ENCODE measurements around the gene PAFAH1B2. TPM values are rescaled to one million over a fixed set of nuclear protein-coding genes. Genes with fewer than 3 reads are reported as not detected.
"Not testable (repeated sequence)": the region's sequence is repeated elsewhere in the genome, so short reads cannot be mapped to it uniquely, and the experiment has no call there.

PAFAH1B2 gene
- total and polyA plus RNA-seq, 10 donors: 14.3 to 80.4 (median 63.7) TPM

DNA sequence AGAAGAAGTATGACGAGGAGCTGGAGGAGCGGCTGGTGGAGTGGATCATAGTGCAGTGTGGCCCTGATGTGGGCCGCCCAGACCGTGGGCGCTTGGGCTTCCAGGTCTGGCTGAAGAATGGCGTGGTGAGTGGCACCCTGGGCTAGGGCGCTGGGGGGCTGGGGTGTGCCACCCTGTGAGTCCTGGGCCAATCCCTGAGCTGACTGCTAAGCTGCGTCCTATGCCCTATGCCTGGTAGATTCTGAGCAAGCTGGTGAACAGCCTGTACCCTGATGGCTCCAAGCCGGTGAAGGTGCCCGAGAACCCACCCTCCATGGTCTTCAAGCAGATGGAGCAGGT is 59.0 kb downstream of the PAFAH1B2 start:
- intact Hi-C loops (cut with DNase I; ENCODE audit: low total_unique reads): no loop called here
- WGBS, 5 donors: 93 to 99% (median 98%) methylated on average over 9 to 10 of the region's 10 CpGs
- H3K4me3 ChIP-seq: peak overlapping the region in 3 of 8 donors; percentile 41 to 57 (median 45)
- peaks cover 0 to 5% (median 0%) of the 10 kb centered on the region in 7 donors for H3K27me3 ChIP-seq (replicated peaks in 1 of 7)
- peak; percentile 19 to 79 (median 52) for TF ChIP-seq POLR2AphosphoS5 (IDR thresholded peaks at IDR 0.05)
- no peak for TF ChIP-seq POLR2A (IDR thresholded peaks at IDR 0.05)
- peaks cover 0 to 59% (median 25%) of the 10 kb centered on the region in 6 donors for H3K36me3 ChIP-seq
- peaks cover 0 to 61% (median 19%) of the 10 kb centered on the region in 6 donors for H3K4me1 ChIP-seq
- no peaks in the 10 kb centered on the region for H3K9me3 ChIP-seq
- DNase-seq: no peak
- peak overlapping the region in 5 of 8 donors; percentile 26 to 81 (median 78) for H3K27ac ChIP-seq

DNA sequence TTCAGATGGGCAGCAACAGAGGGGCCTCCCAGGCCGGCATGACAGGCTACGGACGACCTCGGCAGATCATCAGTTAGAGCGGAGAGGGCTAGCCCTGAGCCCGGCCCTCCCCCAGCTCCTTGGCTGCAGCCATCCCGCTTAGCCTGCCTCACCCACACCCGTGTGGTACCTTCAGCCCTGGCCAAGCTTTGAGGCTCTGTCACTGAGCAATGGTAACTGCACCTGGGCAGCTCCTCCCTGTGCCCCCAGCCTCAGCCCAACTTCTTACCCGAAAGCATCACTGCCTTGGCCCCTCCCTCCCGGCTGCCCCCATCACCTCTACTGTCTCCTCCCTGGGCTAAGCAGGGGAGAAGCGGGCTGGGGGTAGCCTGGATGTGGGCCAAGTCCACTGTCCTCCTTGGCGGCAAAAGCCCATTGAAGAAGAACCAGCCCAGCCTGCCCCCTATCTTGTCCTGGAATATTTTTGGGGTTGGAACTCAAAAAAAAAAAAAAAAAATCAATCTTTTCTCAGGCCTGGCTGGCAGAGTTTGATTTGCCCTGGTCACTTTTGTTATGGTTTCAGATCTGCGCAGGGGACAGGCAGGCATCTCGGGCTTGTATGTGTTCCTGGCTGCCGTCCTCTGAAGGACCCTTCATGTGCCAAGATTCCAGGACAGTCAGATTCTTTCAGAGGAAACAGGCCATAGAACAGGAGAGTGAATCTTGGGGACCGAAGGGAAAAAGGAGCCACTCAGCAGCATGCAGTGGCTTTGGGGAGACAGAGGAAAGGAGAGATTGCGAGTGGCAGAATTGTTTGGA is 60.4 kb downstream of the PAFAH1B2 start:
- H3K4me3 ChIP-seq: peak overlapping the region in 2 of 8 donors; percentile 41 to 57
- TF ChIP-seq POLR2AphosphoS5 (IDR thresholded peaks at IDR 0.05) (peak in 2 of 3 donors; percentile 40 to 76), POLR2A (IDR thresholded peaks at IDR 0.05) (no peak)
- WGBS, 5 donors: 76 to 90% (median 84%) methylated on average over 15 to 17 of the region's 17 CpGs
- no peaks in the 10 kb centered on the region for H3K27me3 ChIP-seq (replicated peaks in 1 of 7)
- peaks cover 0 to 47% (median 15%) of the 10 kb centered on the region in 6 donors for H3K4me1 ChIP-seq
- intact Hi-C loops (cut with DNase I; ENCODE audit: low total_unique reads): loop anchor here (5.0 kb wide), 1 partner anchor 72 kb away; no protein-coding TSS in a partner anchor
- no peak for DNase-seq
- H3K36me3 ChIP-seq: peaks cover 0 to 55% (median 27%) of the 10 kb centered on the region in 6 donors
- H3K9me3 ChIP-seq: no peaks in the 10 kb centered on the region
- H3K27ac ChIP-seq: peak overlapping the region in 4 of 8 donors; percentile 73 to 81 (median 79)

DNA sequence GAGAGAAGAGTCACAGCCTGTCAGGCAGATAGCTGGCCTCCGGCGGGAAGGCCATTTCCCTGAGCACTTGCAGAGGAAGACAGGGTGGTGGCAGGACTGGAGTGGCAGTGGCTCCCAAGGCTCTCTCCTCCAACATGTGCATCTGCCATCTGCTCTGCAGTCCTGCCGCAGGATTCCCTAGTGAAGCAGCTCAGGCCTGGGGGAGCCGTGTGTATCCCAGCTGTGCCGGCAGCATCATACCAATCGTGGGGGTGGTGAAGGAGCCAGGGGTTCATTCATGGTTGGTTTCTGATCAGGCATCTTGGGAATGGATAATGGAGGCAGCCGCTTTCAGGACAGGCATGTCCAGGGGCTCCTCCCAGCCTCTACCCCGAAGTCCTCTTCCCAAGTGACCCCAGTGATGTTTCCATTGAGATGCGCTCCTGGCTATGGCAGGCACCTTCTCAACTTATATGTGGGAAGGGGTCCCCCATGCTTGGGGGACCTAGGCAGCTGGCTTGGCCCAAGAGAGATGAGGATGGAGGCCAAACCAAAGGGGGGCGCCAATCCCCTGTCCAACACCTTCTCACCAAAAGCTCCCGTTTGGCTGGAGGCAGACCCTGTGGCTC is 61.2 kb downstream of the PAFAH1B2 start:
- Histone ChIP-seq H3K27me3 (replicated peaks in 1 of 7) (no peaks in the 10 kb centered on the region), H3K36me3 (peaks cover 0 to 63% (median 27%) of the 10 kb centered on the region in 6 donors), H3K9me3 (no peaks in the 10 kb centered on the region), H3K4me1 (peaks cover 0 to 44% (median 15%) of the 10 kb centered on the region in 6 donors), H3K4me3 (no peak overlapping the region), H3K27ac (peak overlapping the region in 4 of 8 donors; percentile 73 to 81 (median 79))
- TF ChIP-seq POLR2AphosphoS5 (IDR thresholded peaks at IDR 0.05): peak; percentile 45 to 65 (median 62)
- TF ChIP-seq POLR2A (IDR thresholded peaks at IDR 0.05): no peak
- TF ChIP-seq, protein P1, sequence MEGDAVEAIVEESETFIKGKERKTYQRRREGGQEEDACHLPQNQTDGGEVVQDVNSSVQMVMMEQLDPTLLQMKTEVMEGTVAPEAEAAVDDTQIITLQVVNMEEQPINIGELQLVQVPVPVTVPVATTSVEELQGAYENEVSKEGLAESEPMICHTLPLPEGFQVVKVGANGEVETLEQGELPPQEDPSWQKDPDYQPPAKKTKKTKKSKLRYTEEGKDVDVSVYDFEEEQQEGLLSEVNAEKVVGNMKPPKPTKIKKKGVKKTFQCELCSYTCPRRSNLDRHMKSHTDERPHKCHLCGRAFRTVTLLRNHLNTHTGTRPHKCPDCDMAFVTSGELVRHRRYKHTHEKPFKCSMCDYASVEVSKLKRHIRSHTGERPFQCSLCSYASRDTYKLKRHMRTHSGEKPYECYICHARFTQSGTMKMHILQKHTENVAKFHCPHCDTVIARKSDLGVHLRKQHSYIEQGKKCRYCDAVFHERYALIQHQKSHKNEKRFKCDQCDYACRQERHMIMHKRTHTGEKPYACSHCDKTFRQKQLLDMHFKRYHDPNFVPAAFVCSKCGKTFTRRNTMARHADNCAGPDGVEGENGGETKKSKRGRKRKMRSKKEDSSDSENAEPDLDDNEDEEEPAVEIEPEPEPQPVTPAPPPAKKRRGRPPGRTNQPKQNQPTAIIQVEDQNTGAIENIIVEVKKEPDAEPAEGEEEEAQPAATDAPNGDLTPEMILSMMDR (IDR thresholded peaks at IDR 0.05 in 8 of 11, conservative IDR thresholded peaks at IDR 0.05 in 3 of 11): no peak
- 80 to 91% (median 87%) methylated on average over 8 to 11 of the region's 11 CpGs for WGBS, 5 donors
- intact Hi-C loops (cut with DNase I; ENCODE audit: low total_unique reads): loop anchor here (5.0 kb wide), 1 partner anchor 73 kb away; no protein-coding TSS in a partner anchor
- no peak for DNase-seq

DNA sequence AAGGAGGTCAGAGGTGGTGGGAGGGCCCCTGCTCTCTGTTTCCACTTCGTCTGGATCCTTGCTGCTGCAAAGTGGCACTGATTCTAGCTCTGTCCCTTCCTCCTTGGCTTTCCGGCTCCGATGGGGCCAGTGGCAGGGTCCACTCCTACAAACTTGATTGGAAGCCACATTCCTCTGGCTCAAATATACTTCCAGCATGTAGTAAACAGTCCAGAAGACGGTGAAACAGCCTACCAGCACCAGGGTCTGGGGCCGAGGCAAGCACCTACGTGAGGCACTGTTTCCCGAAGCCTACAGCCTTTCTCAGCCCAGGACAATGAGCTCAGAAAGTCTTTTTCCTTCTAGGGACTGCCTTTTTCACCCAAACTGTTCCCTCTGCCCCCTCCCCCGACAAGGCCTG is 62.0 kb downstream of the PAFAH1B2 start:
- TF ChIP-seq POLR2AphosphoS5 (IDR thresholded peaks at IDR 0.05): peak in 1 of 3 donors; percentile 32
- Histone ChIP-seq H3K4me1 (peaks cover 0 to 36% (median 15%) of the 10 kb centered on the region in 6 donors), H3K36me3 (peaks cover 0 to 71% (median 27%) of the 10 kb centered on the region in 6 donors)
- WGBS, 5 donors: 85 to 93% (median 89%) methylated on average over 7 to 8 of the region's 8 CpGs
- not testable (repeated sequence) for DNase-seq; H3K9me3 ChIP-seq; H3K27ac ChIP-seq; H3K27me3 ChIP-seq (replicated peaks in 1 of 7); H3K4me3 ChIP-seq
- intact Hi-C loops (cut with DNase I; ENCODE audit: low total_unique reads): loop anchor here (5.0 kb wide), 1 partner anchor 74 kb away; no protein-coding TSS in a partner anchor

DNA sequence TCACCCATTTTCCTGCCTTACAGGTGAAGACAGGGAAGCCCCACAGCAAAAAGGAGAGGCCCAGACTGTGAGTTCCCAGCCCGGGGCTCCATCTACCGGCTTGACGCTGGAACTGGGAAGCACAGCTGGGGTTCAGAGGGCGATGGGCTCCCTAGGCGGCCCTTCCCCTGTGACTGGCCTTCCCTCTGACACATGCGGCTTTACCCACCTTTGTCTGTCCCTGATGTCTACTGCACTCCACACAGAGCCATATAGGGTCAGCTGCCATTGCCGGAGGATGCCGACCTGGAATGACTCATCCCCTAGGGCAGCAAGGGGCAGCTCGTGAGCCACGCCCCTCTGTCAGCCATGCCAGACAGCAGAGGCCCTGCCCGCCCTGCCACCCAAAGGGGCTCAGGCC is 62.8 kb downstream of the PAFAH1B2 start:
- Histone ChIP-seq H3K36me3 (peaks cover 0 to 74% (median 27%) of the 10 kb centered on the region in 6 donors), H3K4me1 (peaks cover 0 to 28% (median 13%) of the 10 kb centered on the region in 6 donors)
- intact Hi-C loops (cut with DNase I; ENCODE audit: low total_unique reads): loop anchor here (5.0 kb wide), 1 partner anchor 75 kb away; no protein-coding TSS in a partner anchor
- WGBS, 5 donors: 57 to 98% (median 95%) methylated on average over 5 to 6 of the region's 11 CpGs; no CpG with 5 or more reads in 1 of the 5 donors
- not testable (repeated sequence) for DNase-seq; H3K27ac ChIP-seq; H3K4me3 ChIP-seq; H3K9me3 ChIP-seq; H3K27me3 ChIP-seq (replicated peaks in 1 of 7)
- TF ChIP-seq POLR2AphosphoS5 (IDR thresholded peaks at IDR 0.05): peak in 1 of 3 donors; percentile 20

DNA sequence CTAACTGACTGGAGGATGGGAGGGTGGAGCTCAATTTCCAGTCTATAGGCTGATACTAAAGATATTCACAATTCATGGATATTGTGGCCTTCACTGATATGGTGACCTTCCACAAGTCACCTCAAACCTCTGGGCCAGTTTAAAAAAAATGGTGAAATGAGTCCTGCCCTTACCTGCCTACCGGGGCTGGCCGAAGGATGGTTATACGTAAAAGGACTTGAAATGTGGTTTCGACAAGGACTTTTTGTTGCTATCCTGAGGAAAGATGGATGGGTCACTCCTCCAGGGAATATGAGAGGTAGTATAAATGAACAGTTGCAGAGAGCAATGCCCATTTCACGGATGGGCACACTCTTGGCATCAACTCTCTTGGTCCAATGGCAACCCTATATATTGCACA is 63.4 kb downstream of the PAFAH1B2 start:
- peaks cover 0 to 74% (median 27%) of the 10 kb centered on the region in 6 donors for H3K36me3 ChIP-seq
- not testable (repeated sequence) for H3K4me3 ChIP-seq; DNase-seq; H3K27ac ChIP-seq; H3K9me3 ChIP-seq; H3K27me3 ChIP-seq (replicated peaks in 1 of 7)
- peaks cover 0 to 27% (median 13%) of the 10 kb centered on the region in 6 donors for H3K4me1 ChIP-seq
- 88 to 99% (median 95%) methylated on average over 4 to 5 of the region's 5 CpGs for WGBS, 5 donors
- intact Hi-C loops (cut with DNase I; ENCODE audit: low total_unique reads): loop anchor here (5.0 kb wide), 1 partner anchor 75 kb away; no protein-coding TSS in a partner anchor
